DOHH2 (cell line): ENCODE data around the gene YIPF3.

ENCODE experiments used
- H3F3A ChIP-seq: fragments of 200-600 bp; sonication (generic), shearing (Covaris generic); 2 replicates; pipeline ENCODE4 v1.6.0; 2016; ENCODE audit warnings: antibody characterized with exemption, mild to moderate bottlenecking; ENCODE audit not compliant: control insufficient read depth, insufficient read depth
- H3K27ac ChIP-seq: fragments of 200-600 bp; sonication (generic); 2 replicates; pipeline ENCODE4 v1.5.1; 2014; ENCODE audit warnings: low read depth, mild to moderate bottlenecking, low read length, moderate library complexity
- H3K27me3 ChIP-seq: fragments of 200-600 bp; sonication (generic); 2 replicates; pipeline ENCODE4 v1.6.1; 2014; ENCODE audit warnings: mild to moderate bottlenecking, low read length, mixed read lengths; ENCODE audit not compliant: control insufficient read depth
- H3K36me3 ChIP-seq: fragments of 200-600 bp; sonication (generic); 2 replicates; pipeline ENCODE4 v1.6.1; 2014; ENCODE audit warnings: mild to moderate bottlenecking, low read length, moderate library complexity, mixed read lengths; ENCODE audit not compliant: control insufficient read depth
- H3K4me1 ChIP-seq: fragments of 200-600 bp; sonication (generic); 2 replicates; pipeline ENCODE4 v1.6.1; 2014; ENCODE audit warnings: mild to moderate bottlenecking, low read length, mixed read lengths; ENCODE audit not compliant: control insufficient read depth
- H3K4me2 ChIP-seq: fragments of 200-600 bp; sonication (generic); 2 replicates; pipeline ENCODE4 v1.6.0; 2014; ENCODE audit warnings: mild to moderate bottlenecking, low read length, moderate library complexity
- H3K4me3 ChIP-seq: fragments of 200-600 bp; sonication (generic); 2 replicates; pipeline ENCODE4 v1.5.1; 2014; ENCODE audit warnings: mild to moderate bottlenecking, low read length, mixed read lengths
- H3K79me2 ChIP-seq: fragments of 200-600 bp; sonication (generic); 2 replicates; pipeline ENCODE4 v1.6.1; 2014; ENCODE audit warnings: mild to moderate bottlenecking, low read length, mixed read lengths; ENCODE audit not compliant: control insufficient read depth
- H3K9me2 ChIP-seq: fragments of 200-600 bp; sonication (generic); replicated peaks from 2 replicates; pipeline ENCODE4 v1.6.1; 2014; ENCODE audit warnings: mild to moderate bottlenecking, low read length, mixed read lengths; ENCODE audit not compliant: control insufficient read depth
- H3K9me3 ChIP-seq: fragments of 200-600 bp; sonication (generic); 2 replicates; pipeline ENCODE4 v1.6.1; 2014; ENCODE audit warnings: antibody characterized with exemption, low read length, mixed read lengths; ENCODE audit not compliant: control insufficient read depth, insufficient read depth
- H4K20me1 ChIP-seq: fragments of 200-600 bp; sonication (generic); 2 replicates; pipeline ENCODE4 v1.6.0; 2014; ENCODE audit warnings: low read depth, mild to moderate bottlenecking, antibody characterized with exemption, low read length, moderate library complexity; ENCODE audit not compliant: control insufficient read depth, insufficient read depth
- CTCF ChIP-seq: fragments of 200-600 bp; sonication (generic); IDR thresholded peaks from one replicate; pipeline ENCODE4 v1.5.1; 2014; ENCODE audit warnings: antibody characterized with exemption, mild to moderate bottlenecking, low read depth, low read length; ENCODE audit not compliant: poor library complexity, severe bottlenecking
- EZH2phosphoT487 ChIP-seq: fragments of 200-600 bp; sonication (generic); IDR thresholded peaks from 2 replicates; pipeline ENCODE4 v1.6.1; 2017; ENCODE audit warnings: borderline replicate concordance, mild to moderate bottlenecking, antibody characterized with exemption, low read length, moderate library complexity, mixed read lengths

The YIPF3 gene

GRCh38 chr6:43510827-43511163 lies 5.9 kb downstream of the YIPF3 start:
- Histone ChIP-seq H3K27ac (no peak overlapping the region), H3K79me2 (peaks cover 14% of the 10 kb centered on the region), H3K4me2 (peak overlapping the region; percentile 86; the same call in 1 of the 2 replicates), H3K4me1 (peaks cover 40% of the 10 kb centered on the region), H3K36me3 (peaks cover 51% of the 10 kb centered on the region), H3K4me3 (no peak overlapping the region), H3K9me3 (no peaks in the 10 kb centered on the region), H3K27me3 (peaks cover 14% of the 10 kb centered on the region), H3K9me2 (no peaks in the 10 kb centered on the region), H4K20me1 (no peaks in the 10 kb centered on the region), H3F3A (peaks cover 12% of the 10 kb centered on the region; the same call in 1 of the 2 replicates)
- TF ChIP-seq CTCF: no peak
- no peak for TF ChIP-seq EZH2phosphoT487

GRCh38 chr6:43509984-43510826 lies 6.5 kb downstream of the YIPF3 start, which contains the start of gene LRRC73:
TSS of gene LRRC73 (minus strand) at chr6:43510346. CDS start at chr6:43509785, 561 bp downstream.
- Histone ChIP-seq H3K9me3 (no peaks in the 10 kb centered on the region), H4K20me1 (no peaks in the 10 kb centered on the region), H3K9me2 (no peaks in the 10 kb centered on the region), H3K27ac (no peak within 1 kb of the TSS), H3K4me1 (peaks cover 35% of the 10 kb centered on the region), H3K4me3 (peak within 1 kb of the TSS; percentile 77), H3K79me2 (peaks cover 8% of the 10 kb centered on the region), H3K4me2 (peak within 1 kb of the TSS; percentile 86), H3F3A (peaks cover 12% of the 10 kb centered on the region; the same call in 1 of the 2 replicates), H3K27me3 (peaks cover 14% of the 10 kb centered on the region), H3K36me3 (peaks cover 53% of the 10 kb centered on the region)
- TF ChIP-seq CTCF (no peak), EZH2phosphoT487 (peak; percentile 58; the same call in 1 of the 2 replicates)

- peaks cover 53% of the 10 kb centered on the region for H3K36me3 ChIP-seq
- peaks cover 14% of the 10 kb centered on the region for H3K27me3 ChIP-seq
- H3K9me3 ChIP-seq: no peaks in the 10 kb centered on the region
- H4K20me1 ChIP-seq: no peaks in the 10 kb centered on the region
- no peak overlapping the region for H3K27ac ChIP-seq
- peak overlapping the region; percentile 86 for H3K4me2 ChIP-seq
- H3K4me1 ChIP-seq: peaks cover 33% of the 10 kb centered on the region
- H3K9me2 ChIP-seq: no peaks in the 10 kb centered on the region
- TF ChIP-seq EZH2phosphoT487 (no peak), CTCF (no peak)
- H3F3A ChIP-seq: peaks cover 12% of the 10 kb centered on the region; the same call in 1 of the 2 replicates
- peak overlapping the region; percentile 77 for H3K4me3 ChIP-seq
- H3K79me2 ChIP-seq: peaks cover 2% of the 10 kb centered on the region; the same call in 1 of the 2 replicates
Observed at GRCh38 chr6:43509142-43509983, 7.4 kb downstream of the YIPF3 start.
